LHCN-M2 (cell line): ENCODE results near the gene PHLDA2. TPM values are rescaled to one million over a fixed set of nuclear protein-coding genes. Genes with fewer than 3 reads are reported as not detected.

Experiments
- DNase-seq: peaks from one replicate; pipeline ENCODE4 v3.0.0-alpha.2; 2012; ENCODE audit warnings: low read depth
- total RNA-seq: library from RNA; depleted of rRNA; stranded (reverse); fragments of >200 nt; gene quantifications from 2 replicates; pipeline ENCODE4 v1.2.3, GENCODE V29; 2014; rRNA removed

The PHLDA2 gene
- total RNA-seq, 1 experiment from 2014 or later: 12.5 TPM

DNA sequence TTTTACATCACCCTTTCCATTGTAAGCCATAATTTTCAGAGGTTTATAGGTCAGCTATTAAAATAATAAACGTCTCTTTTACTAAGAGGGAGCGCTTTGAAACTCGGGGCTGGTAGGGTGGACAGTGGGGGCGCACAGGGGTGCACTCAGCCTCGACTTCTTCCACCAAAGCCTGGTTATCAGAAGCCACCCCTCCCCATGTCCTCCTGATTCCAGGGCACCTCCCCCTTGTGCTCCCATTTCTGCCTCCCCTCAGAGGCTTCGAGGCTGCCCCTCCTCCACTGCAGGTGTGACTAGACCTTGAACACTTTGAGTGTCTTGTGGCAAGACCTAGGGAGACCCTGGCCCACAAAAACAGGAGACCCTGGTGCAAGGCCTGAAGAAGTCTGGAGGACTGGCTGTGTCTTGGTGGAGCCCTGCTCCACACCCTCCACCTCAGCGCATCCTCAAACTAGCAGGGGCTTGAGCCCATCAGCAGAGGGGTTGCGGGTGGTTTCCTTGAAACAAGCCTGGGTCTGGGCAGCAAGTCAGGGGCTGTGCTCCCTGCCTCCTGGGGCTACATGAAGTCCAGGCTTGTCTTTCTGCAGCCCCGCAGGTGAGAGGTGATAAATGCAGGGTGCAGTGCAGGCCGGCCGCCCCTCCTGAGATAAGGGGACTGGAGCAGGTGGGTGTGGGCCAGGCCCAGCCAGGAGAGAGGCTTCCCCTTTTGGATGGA lies 46.7 kb downstream of the PHLDA2 start:
- DNase-seq: no peak

DNA sequence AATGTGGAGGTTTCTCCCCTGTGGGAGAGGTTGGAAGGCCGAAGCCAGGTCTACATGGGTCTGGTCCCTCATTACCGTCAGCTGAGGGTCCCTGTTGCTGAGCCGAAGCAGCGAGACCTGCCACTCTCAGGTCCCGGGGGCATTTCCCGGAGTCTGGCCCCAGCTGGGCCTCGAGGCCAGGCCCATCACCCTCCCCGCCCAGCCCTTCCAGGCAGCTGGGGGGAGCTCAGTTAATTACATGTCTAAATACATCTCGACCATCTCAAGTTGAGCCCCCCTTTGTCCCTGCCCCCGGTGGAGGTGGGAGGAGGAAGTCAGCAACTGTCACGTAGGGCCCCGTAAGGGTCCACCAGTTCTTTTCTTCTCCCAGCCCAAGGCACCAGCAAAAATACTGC lies 47.2 kb downstream of the PHLDA2 start:
- DNase-seq: no peak

DNA sequence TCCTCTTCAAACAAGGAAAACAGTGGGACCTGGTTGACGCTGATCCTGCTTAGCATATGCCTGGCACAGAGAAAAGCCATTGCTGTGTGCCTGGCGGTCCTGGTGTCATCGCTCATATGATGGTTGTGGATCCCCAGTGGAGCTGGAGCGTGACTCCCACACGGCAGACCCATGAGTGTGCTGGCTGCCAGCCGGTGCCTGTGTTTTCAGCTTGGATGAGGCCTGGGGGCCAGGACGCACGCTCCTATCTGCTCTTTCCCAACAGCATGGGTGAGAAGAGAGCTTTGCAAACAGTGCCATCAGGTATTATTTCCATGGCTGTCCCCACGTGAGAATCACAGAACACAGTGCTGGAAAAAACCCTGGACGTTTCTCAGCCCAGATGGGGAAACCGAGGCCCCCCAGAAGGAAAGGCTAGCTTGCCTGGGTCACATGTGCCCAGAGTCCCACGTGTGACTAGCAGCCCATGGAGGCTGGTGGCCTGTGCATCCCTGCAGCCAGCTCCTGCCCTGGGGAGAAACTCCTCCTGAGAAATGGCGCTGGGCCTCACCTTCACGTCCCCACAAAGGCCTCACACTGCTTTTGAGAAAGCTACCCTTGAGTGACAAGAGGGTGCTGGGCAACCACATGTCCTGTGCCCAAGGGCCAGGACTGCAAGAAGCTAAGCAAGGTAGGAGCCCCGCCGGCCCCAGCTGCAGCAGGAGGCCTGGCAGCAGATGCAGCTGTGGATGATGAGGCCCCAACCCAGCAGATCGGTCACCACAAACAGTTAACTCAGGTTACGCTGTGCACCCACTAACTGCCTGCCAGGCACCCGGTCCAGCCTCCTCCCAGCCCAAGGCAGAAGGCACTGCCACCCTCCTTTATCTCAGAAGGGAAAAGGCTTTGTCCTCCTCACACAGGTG lies 47.9 kb downstream of the PHLDA2 start:
- no peak for DNase-seq

DNA sequence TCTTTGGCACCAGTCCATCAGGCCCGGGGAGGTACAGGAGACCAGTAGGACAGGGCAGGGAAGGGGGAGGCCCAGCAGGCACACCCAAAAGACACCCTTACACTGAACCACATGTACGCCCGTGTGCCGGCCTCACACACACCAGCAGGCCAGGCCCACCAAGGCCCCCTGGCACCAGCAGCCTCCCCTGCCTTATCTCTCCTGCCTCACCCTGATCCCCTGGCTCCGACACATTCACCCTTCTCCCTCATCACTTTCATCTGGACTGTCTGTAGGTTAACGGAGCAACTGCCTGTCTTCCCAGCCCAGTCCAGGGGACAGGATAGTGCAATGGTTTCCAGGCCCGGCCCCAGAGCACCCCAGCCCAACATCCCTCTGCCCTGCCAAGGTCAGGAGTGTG lies 48.6 kb downstream of the PHLDA2 start:
- DNase-seq: no peak

DNA sequence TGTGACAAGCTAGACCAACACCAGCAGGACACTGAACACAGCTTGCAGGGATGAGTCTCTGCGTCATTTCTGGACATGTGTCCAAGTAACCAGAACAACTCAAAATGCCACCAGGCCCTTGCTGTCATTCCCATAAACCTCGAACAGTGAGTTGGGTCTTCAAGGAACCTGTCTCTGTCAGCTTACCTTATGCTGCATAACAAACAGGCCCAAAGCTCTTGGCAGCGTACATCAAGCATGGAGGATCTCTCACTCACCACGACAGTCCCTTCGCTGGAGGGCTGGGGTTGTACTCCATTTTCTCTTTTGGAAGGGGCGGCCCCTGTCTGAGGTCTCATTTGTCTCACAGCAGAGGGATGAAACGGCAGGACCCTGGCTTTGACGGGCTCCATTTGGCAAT lies 50.4 kb downstream of the PHLDA2 start:
- DNase-seq: no peak

Other genes starting within 250 kb of the PHLDA2 start
- 0.57 and 0.64 TPM in 2 replicates for gene KCNQ1OT1, start 229.4 kb downstream of the PHLDA2 start, total RNA-seq
- gene CDKN1C, start 43.6 kb downstream of the PHLDA2 start, total RNA-seq: 0.45 and 2.5 TPM in 2 replicates
- 120 and 140 TPM in 2 replicates for gene NAP1L4, start 62.9 kb upstream of the PHLDA2 start, total RNA-seq
- 41.3 and 53.3 TPM in 2 replicates for gene CARS1, start 128.0 kb upstream of the PHLDA2 start, total RNA-seq
- 24.0 and 25.0 TPM in 2 replicates for gene OSBPL5, start 235.9 kb upstream of the PHLDA2 start, total RNA-seq